Uterus (tissue), 2 donors: ENCODE data around the gene P2RY4.

ENCODE experiments used
- POLR2A ChIP-seq, 2 donors: fragments of 450-650 bp; IDR thresholded peaks; one replicate each; pipeline ENCODE4 v1.6.1; 2016; ENCODE audit warnings: antibody characterized with exemption in 2 of 2, mild to moderate bottlenecking in 1 of 2, moderate library complexity in 1 of 2
- TF ChIP-seq, protein P1 (sequence below), 4 experiments: fragments of 200-600 bp in 2 of 4; fragments of 450-650 bp in 2 of 4; sonication (generic) in 2 of 4; IDR thresholded peaks; one replicate each; pipeline ENCODE4 v1.5.1; 2016 to 2019; ENCODE audit warnings: antibody characterized with exemption in 4 of 4, mild to moderate bottlenecking in 2 of 4, moderate library complexity in 1 of 4

DNA sequence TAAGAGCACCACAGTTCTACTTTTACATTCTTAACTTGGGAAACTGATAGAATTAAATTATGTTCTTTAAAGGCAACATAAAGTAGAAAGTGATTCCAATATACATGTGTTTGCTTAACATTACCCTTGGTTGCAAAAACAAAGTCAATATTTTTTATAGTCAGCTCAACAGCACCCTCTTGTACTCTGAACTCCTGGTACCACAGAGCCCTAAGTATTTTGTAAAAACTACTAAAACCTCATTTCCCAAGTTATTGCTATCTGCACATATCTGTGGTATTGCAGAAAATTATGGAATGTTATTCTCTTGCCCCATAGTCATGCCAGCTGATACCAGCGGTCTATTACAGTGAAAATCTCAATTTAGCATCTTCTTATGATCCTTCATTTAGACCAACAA, 32.8 kb upstream of the P2RY4 start:
- TF ChIP-seq, protein P1, sequence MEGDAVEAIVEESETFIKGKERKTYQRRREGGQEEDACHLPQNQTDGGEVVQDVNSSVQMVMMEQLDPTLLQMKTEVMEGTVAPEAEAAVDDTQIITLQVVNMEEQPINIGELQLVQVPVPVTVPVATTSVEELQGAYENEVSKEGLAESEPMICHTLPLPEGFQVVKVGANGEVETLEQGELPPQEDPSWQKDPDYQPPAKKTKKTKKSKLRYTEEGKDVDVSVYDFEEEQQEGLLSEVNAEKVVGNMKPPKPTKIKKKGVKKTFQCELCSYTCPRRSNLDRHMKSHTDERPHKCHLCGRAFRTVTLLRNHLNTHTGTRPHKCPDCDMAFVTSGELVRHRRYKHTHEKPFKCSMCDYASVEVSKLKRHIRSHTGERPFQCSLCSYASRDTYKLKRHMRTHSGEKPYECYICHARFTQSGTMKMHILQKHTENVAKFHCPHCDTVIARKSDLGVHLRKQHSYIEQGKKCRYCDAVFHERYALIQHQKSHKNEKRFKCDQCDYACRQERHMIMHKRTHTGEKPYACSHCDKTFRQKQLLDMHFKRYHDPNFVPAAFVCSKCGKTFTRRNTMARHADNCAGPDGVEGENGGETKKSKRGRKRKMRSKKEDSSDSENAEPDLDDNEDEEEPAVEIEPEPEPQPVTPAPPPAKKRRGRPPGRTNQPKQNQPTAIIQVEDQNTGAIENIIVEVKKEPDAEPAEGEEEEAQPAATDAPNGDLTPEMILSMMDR (IDR thresholded peaks at IDR 0.05), result no peak
- TF ChIP-seq POLR2A (IDR thresholded peaks at IDR 0.05), result no peak
